ENCODE data around the gene AMIGO3. TPM values are rescaled to one million over a fixed set of nuclear protein-coding genes. Genes with fewer than 3 reads are reported as not detected.

Gene AMIGO3
- total RNA-seq, 1 experiment from 2014 or later: 0.32 TPM

DNA sequence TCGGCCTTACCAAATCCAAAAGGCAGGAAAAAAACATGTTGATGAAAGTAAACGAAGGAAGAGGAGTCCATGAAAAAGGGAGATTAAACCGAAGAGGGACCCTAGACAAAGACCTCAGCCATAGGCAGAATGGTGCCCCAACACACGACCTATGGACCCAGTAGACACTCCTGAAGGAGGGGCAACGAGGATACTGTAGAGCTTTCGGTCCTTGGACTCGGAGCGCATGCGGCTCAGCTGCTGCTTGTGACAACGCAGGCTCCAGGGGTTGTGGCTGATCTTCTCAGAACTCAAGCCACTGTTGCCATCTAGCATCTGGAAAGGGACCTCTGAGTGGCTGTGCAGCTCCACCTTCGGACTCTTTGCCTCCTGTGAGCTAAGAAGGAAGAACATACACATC lies 13.1 kb upstream of the AMIGO3 start:
- ATAC-seq: no peak

More for the DNA sequence above, 13.1 kb upstream of the AMIGO3 start:
- no peaks in the 10 kb centered on the region for H3K27me3 ChIP-seq (ENCODE audit: insufficient read depth, low read length)
- peaks cover 8% of the 10 kb centered on the region; the same call in 1 of the 2 replicates for H3K79me2 ChIP-seq (ENCODE audit: insufficient read depth, low read length)
- no peaks in the 10 kb centered on the region for H3K9me3 ChIP-seq (ENCODE audit: control insufficient read depth in 1 of 2, insufficient read depth in 1 of 2, low read depth in 1 of 2, low read length in 2 of 2)
- no peak overlapping the region for H2AFZ ChIP-seq (ENCODE audit: low read depth, low read length, poor library complexity, severe bottlenecking)
- H3K9ac ChIP-seq (ENCODE audit: low read length): no peak overlapping the region
- no peak overlapping the region for H3K27ac ChIP-seq (ENCODE audit: low read depth, low read length)
- no TSS peak for BruUV-seq (replicated peaks)
- intact Hi-C loops (cut with micrococcal nuclease): no loop called here
- peaks cover 23 to 26% of the 10 kb centered on the region in 2 experiments; a peak in 3 of 4 replicates for H3K36me3 ChIP-seq (ENCODE audit: control insufficient read depth in 1 of 2, insufficient read depth in 2 of 2, low read length in 2 of 2)
- no peak for DNase-seq (ENCODE audit: low read depth, low spot score)
- H3K9me2 ChIP-seq (ENCODE audit: insufficient read depth): no peaks in the 10 kb centered on the region
- POLR2A ChIA-PET: no interaction called here
- H4K20me1 ChIP-seq (ENCODE audit: insufficient read depth): no peaks in the 10 kb centered on the region
- RAD21 ChIA-PET (ENCODE audit: low non-redundant PET in 1 of 2, low total read pairs in 2 of 2, uncharacterized antibody in 2 of 2, unreplicated experiment in 2 of 2): no interaction called here
- CTCF ChIA-PET: no interaction called here
- H3K4me3 ChIP-seq (replicated peaks in 1 of 2; ENCODE audit: low read depth in 1 of 2, low read length in 2 of 2): no peak overlapping the region
- no peak overlapping the region for H3K4me2 ChIP-seq (ENCODE audit: low read length)
- H3K4me1 ChIP-seq (ENCODE audit: control insufficient read depth in 1 of 2, insufficient read depth in 2 of 2, low read length in 2 of 2): no peaks in the 10 kb centered on the region
- TF ChIP-seq ZNF274 (IDR thresholded peaks at IDR 0.05; ENCODE audit: low read depth, low read length) (no peak), TCF7L2 (IDR thresholded peaks at IDR 0.05; ENCODE audit: borderline replicate concordance, extremely low read depth, insufficient read depth, insufficient read length) (no peak), CEBPB (IDR thresholded peaks at IDR 0.05; ENCODE audit: low read depth) (no peak), FOSL1 (IDR thresholded peaks at IDR 0.05; ENCODE audit: low read depth) (no peak), YY1 (IDR thresholded peaks at IDR 0.05; ENCODE audit: extremely low read depth, insufficient replicate concordance, low read depth, low read length) (no peak), SIN3A (IDR thresholded peaks at IDR 0.05; ENCODE audit: low read depth) (no peak), POLR2A (IDR thresholded peaks at IDR 0.05; ENCODE audit: borderline replicate concordance, extremely low read depth, insufficient read depth, insufficient read length) (no peak), POLR2AphosphoS5 (IDR thresholded peaks at IDR 0.05; ENCODE audit: low read depth, low read length) (no peak), EGR1 (IDR thresholded peaks at IDR 0.05; ENCODE audit: low read depth) (no peak), SP1 (IDR thresholded peaks at IDR 0.05; ENCODE audit: low read depth) (no peak), ATF3 (IDR thresholded peaks at IDR 0.05) (no peak), EZH2 (IDR thresholded peaks at IDR 0.05) (no peak), RAD21 (IDR thresholded peaks at IDR 0.05; ENCODE audit: low read depth) (no peak), ZFX (IDR thresholded peaks at IDR 0.05) (no peak), SRF (IDR thresholded peaks at IDR 0.05; ENCODE audit: low read depth) (no peak), CBX3 (IDR thresholded peaks at IDR 0.05; ENCODE audit: low read depth) (no peak)
- TF ChIP-seq, protein P1, sequence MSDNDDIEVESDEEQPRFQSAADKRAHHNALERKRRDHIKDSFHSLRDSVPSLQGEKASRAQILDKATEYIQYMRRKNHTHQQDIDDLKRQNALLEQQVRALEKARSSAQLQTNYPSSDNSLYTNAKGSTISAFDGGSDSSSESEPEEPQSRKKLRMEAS (IDR thresholded peaks at IDR 0.05): no peak
- TF ChIP-seq, protein P2, sequence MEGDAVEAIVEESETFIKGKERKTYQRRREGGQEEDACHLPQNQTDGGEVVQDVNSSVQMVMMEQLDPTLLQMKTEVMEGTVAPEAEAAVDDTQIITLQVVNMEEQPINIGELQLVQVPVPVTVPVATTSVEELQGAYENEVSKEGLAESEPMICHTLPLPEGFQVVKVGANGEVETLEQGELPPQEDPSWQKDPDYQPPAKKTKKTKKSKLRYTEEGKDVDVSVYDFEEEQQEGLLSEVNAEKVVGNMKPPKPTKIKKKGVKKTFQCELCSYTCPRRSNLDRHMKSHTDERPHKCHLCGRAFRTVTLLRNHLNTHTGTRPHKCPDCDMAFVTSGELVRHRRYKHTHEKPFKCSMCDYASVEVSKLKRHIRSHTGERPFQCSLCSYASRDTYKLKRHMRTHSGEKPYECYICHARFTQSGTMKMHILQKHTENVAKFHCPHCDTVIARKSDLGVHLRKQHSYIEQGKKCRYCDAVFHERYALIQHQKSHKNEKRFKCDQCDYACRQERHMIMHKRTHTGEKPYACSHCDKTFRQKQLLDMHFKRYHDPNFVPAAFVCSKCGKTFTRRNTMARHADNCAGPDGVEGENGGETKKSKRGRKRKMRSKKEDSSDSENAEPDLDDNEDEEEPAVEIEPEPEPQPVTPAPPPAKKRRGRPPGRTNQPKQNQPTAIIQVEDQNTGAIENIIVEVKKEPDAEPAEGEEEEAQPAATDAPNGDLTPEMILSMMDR (IDR thresholded peaks at IDR 0.05 in 2 of 3, conservative IDR thresholded peaks at IDR 0.05 in 1 of 3; ENCODE audit: borderline replicate concordance in 1 of 3, insufficient read depth in 1 of 3, low read depth in 2 of 3, low read length in 2 of 3): no peak
- TF ChIP-seq, protein P3, sequence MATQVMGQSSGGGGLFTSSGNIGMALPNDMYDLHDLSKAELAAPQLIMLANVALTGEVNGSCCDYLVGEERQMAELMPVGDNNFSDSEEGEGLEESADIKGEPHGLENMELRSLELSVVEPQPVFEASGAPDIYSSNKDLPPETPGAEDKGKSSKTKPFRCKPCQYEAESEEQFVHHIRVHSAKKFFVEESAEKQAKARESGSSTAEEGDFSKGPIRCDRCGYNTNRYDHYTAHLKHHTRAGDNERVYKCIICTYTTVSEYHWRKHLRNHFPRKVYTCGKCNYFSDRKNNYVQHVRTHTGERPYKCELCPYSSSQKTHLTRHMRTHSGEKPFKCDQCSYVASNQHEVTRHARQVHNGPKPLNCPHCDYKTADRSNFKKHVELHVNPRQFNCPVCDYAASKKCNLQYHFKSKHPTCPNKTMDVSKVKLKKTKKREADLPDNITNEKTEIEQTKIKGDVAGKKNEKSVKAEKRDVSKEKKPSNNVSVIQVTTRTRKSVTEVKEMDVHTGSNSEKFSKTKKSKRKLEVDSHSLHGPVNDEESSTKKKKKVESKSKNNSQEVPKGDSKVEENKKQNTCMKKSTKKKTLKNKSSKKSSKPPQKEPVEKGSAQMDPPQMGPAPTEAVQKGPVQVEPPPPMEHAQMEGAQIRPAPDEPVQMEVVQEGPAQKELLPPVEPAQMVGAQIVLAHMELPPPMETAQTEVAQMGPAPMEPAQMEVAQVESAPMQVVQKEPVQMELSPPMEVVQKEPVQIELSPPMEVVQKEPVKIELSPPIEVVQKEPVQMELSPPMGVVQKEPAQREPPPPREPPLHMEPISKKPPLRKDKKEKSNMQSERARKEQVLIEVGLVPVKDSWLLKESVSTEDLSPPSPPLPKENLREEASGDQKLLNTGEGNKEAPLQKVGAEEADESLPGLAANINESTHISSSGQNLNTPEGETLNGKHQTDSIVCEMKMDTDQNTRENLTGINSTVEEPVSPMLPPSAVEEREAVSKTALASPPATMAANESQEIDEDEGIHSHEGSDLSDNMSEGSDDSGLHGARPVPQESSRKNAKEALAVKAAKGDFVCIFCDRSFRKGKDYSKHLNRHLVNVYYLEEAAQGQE (IDR thresholded peaks at IDR 0.05; ENCODE audit: low read depth): no peak

Data from HCT116 (cell line).